Fibroblast of lung (primary cell): ENCODE results near the gene FERMT1. TPM values are rescaled to one million over a fixed set of nuclear protein-coding genes. Genes with fewer than 3 reads are reported as not detected.

Source experiments
- DNase-seq, 2 donors: peaks; one replicate each; pipeline versions ENCODE4 v3.0.0 to v3.0.0-alpha.2; 2010; ENCODE audit warnings: low read depth in 2 of 2
- H2AFZ ChIP-seq: 2 replicates; pipeline ENCODE4 v1.5.1; 2012; ENCODE audit warnings: low read length, control low read depth, inconsistent platforms
- H3K27ac ChIP-seq: 2 replicates; pipeline ENCODE4 v1.5.1; 2011; ENCODE audit warnings: low read length, control low read depth; ENCODE audit not compliant: insufficient read depth
- H3K27me3 ChIP-seq: 2 replicates; pipeline ENCODE4 v1.5.1; 2011; ENCODE audit warnings: mild to moderate bottlenecking, low read length; ENCODE audit not compliant: control insufficient read depth, insufficient read depth
- H3K36me3 ChIP-seq: 2 replicates; pipeline ENCODE4 v1.5.1; 2011; ENCODE audit warnings: low read length; ENCODE audit not compliant: control insufficient read depth, insufficient read depth
- H3K4me1 ChIP-seq: 2 replicates; pipeline ENCODE4 v1.5.1; 2011; ENCODE audit warnings: low read length; ENCODE audit not compliant: control insufficient read depth, insufficient read depth; ENCODE audit errors: extremely low read depth
- H3K4me2 ChIP-seq: 2 replicates; pipeline ENCODE4 v1.5.1; 2011; ENCODE audit warnings: low read length, control low read depth; ENCODE audit not compliant: insufficient read depth; ENCODE audit errors: extremely low read depth
- H3K4me3 ChIP-seq, 4 experiments: fragments of 200-600 bp in 1 of 4; sonication (generic) in 1 of 4; replicated peaks in 1 of 4; 2 replicates each; pipeline ENCODE4 v1.5.1; 2011 to 2016; ENCODE audit warnings: low read length in 4 of 4, low read depth in 3 of 4, mild to moderate bottlenecking in 3 of 4, control low read depth in 2 of 4, inconsistent platforms in 1 of 4, mixed read lengths in 1 of 4; ENCODE audit not compliant: insufficient read depth in 1 of 4; ENCODE audit errors: control extremely low read depth in 1 of 4
- H3K79me2 ChIP-seq: 2 replicates; pipeline ENCODE4 v1.5.1; 2012; ENCODE audit warnings: mild to moderate bottlenecking, low read length, inconsistent platforms; ENCODE audit not compliant: control insufficient read depth, insufficient read depth
- H3K9ac ChIP-seq: 2 replicates; pipeline ENCODE4 v1.5.1; 2011; ENCODE audit warnings: mild to moderate bottlenecking, low read length, control low read depth; ENCODE audit not compliant: insufficient read depth
- H3K9me3 ChIP-seq: 2 replicates; pipeline ENCODE4 v1.5.1; 2012; ENCODE audit warnings: low read depth, low read length; ENCODE audit not compliant: control insufficient read depth, insufficient read depth
- H4K20me1 ChIP-seq: 2 replicates; pipeline ENCODE4 v1.5.1; 2011; ENCODE audit warnings: low read length; ENCODE audit not compliant: control insufficient read depth, insufficient read depth; ENCODE audit errors: extremely low read depth
- EZH2 ChIP-seq: IDR thresholded peaks from 2 replicates; pipeline ENCODE4 v1.5.1; 2012; ENCODE audit warnings: low read length, control low read depth, mild to moderate bottlenecking; ENCODE audit errors: missing control alignments
- polyA plus RNA-seq, 2 donors: library from polyadenylated mRNA; depleted of rRNA in 1 of 2; stranded (reverse) in 1 of 2; unstranded in 1 of 2; fragments of >200 nt; gene quantifications; 2 replicates each; pipeline ENCODE4 v1.2.1, GENCODE V29; 2011 to 2012; ENCODE audit warnings: missing spikeins in 1 of 2
- total RNA-seq: library from RNA; depleted of rRNA; stranded (reverse); fragments of >200 nt; gene quantifications from 2 replicates; pipeline ENCODE4 v1.2.1, GENCODE V29; 2014
- TF ChIP-seq, protein P1 (sequence below), 2 donors: IDR thresholded peaks in 1 of 2; conservative IDR thresholded peaks in 1 of 2; 1 replicate in 1 of 2; 2 replicates in 1 of 2; pipeline ENCODE4 v1.5.1; 2011 to 2012; ENCODE audit warnings: low read length in 2 of 2, control low read depth in 1 of 2, inconsistent platforms in 1 of 2, low read depth in 1 of 2, mild to moderate bottlenecking in 1 of 2

The FERMT1 gene
- total and polyA plus RNA-seq, 2 donors (not counting 1 experiment from before 2014, with no cell fraction given) = 6.8 to 8.1 TPM

DNA sequence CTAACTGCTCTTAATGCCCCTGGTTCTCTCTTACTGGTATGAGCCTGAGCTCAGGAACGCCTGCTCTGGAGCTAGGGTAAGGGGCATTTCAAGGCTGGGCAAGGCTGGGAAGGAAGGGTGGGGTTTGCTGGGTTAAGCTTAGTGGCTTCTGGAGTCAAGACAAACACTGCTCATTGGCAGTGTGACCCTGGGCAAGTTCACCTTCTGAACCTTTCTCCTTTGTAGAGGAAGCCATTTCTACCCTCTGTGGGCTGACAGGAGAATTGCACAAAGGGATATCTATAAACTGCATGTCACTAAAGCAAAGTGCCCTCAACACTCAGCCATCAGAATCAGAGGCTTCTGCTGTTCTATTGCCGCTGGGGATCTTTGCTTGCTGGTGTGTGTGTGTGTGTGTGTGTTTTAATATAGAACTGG is 48.7 kb downstream of the FERMT1 start:
- no peaks in the 10 kb centered on the region for H3K27me3 ChIP-seq
- no peak overlapping the region for H3K27ac ChIP-seq
- H3K9ac ChIP-seq = no peak overlapping the region
- H2AFZ ChIP-seq = no peak overlapping the region
- H3K4me2 ChIP-seq = no peak overlapping the region
- no peaks in the 10 kb centered on the region for H3K79me2 ChIP-seq
- no peak overlapping the region for H3K4me3 ChIP-seq
- no peak for TF ChIP-seq EZH2
- TF ChIP-seq, protein P1, sequence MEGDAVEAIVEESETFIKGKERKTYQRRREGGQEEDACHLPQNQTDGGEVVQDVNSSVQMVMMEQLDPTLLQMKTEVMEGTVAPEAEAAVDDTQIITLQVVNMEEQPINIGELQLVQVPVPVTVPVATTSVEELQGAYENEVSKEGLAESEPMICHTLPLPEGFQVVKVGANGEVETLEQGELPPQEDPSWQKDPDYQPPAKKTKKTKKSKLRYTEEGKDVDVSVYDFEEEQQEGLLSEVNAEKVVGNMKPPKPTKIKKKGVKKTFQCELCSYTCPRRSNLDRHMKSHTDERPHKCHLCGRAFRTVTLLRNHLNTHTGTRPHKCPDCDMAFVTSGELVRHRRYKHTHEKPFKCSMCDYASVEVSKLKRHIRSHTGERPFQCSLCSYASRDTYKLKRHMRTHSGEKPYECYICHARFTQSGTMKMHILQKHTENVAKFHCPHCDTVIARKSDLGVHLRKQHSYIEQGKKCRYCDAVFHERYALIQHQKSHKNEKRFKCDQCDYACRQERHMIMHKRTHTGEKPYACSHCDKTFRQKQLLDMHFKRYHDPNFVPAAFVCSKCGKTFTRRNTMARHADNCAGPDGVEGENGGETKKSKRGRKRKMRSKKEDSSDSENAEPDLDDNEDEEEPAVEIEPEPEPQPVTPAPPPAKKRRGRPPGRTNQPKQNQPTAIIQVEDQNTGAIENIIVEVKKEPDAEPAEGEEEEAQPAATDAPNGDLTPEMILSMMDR (conservative IDR thresholded peaks at IDR 0.05 in 1 of 2, IDR thresholded peaks at IDR 0.05 in 1 of 2; ENCODE audit: low read depth in 1 of 2, low read length in 2 of 2) = peak in 1 of 2 donors; percentile 44
- H4K20me1 ChIP-seq = no peaks in the 10 kb centered on the region
- no peaks in the 10 kb centered on the region for H3K9me3 ChIP-seq
- no peaks in the 10 kb centered on the region for H3K36me3 ChIP-seq
- DNase-seq = no peak
- H3K4me1 ChIP-seq = no peaks in the 10 kb centered on the region

DNA sequence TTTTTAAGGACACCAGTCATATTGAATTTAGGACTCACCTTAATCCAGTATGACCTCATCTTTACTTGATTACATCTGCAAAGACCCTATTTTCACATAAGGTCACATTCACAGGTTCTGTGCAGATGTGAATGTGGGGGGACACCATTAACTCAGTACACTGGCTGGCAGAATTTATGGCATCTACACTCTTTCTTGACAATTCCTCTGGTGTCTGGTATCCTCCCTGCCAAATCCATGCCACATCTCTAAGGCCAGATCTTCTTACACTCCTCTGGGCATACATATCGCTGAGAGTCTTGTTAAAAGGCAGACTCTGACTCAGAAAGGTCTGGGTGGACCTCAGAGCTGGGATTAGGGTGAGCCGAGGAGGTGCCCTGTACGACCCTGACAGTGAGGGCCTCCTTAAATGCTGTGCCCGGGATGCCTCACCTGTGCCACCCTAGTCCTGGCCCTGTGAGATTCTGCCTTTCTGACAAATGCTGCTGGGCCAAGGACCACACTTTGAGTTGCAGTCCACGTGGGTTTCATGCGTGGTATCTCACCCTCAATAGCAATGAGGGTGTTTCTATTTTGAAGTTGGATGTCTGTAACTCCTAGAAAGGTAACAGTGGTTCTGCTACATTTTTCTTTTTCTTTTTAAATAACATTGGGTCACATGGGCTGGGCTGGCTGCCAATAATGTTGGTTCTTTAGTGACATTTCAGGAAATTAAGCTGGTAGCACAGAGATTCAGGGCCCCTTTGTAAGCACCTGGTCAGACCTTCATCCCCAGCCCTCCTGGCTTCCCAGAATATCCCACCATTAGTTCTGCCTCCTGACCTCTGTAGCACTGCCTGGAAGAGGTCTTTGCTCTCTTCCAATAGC is 51.8 kb downstream of the FERMT1 start:
- TF ChIP-seq, protein P1 (conservative IDR thresholded peaks at IDR 0.05 in 1 of 2, IDR thresholded peaks at IDR 0.05 in 1 of 2; ENCODE audit: low read depth in 1 of 2, low read length in 2 of 2) = no peak
- no peak for TF ChIP-seq EZH2
- H3K9ac ChIP-seq = no peak overlapping the region
- H4K20me1 ChIP-seq = no peaks in the 10 kb centered on the region
- no peaks in the 10 kb centered on the region for H3K36me3 ChIP-seq
- H2AFZ ChIP-seq = no peak overlapping the region
- no peaks in the 10 kb centered on the region for H3K9me3 ChIP-seq
- no peaks in the 10 kb centered on the region for H3K4me1 ChIP-seq
- no peaks in the 10 kb centered on the region for H3K27me3 ChIP-seq
- H3K27ac ChIP-seq = no peak overlapping the region
- DNase-seq = no peak
- H3K4me2 ChIP-seq = no peak overlapping the region
- H3K4me3 ChIP-seq = no peak overlapping the region
- H3K79me2 ChIP-seq = no peaks in the 10 kb centered on the region

DNA sequence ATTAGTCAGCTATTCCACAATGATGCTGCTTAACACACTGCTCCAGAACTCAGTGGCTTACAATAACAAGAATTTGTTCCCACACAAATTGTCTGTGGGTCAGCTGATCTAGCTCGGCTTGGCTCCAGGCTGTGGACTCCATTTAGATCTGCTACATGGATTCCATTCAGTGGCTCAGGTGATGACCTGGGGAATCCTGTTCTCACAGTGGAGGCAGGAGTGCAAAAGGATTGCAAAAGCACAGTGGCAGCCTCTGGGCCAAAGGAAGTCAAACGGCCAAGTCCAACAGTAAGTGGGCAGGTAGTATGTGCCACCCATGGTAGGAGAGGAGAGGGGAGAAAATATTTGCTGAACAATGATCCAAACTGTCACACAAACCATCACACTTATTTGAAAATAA is 53.2 kb downstream of the FERMT1 start:
- H3K4me3 ChIP-seq = no peak overlapping the region
- H3K9ac ChIP-seq = no peak overlapping the region
- H3K79me2 ChIP-seq = no peaks in the 10 kb centered on the region
- no peaks in the 10 kb centered on the region for H3K27me3 ChIP-seq
- no peaks in the 10 kb centered on the region for H3K4me1 ChIP-seq
- no peaks in the 10 kb centered on the region for H3K36me3 ChIP-seq
- H3K27ac ChIP-seq = no peak overlapping the region
- H2AFZ ChIP-seq = no peak overlapping the region
- no peak for DNase-seq
- H3K9me3 ChIP-seq = no peaks in the 10 kb centered on the region
- TF ChIP-seq, protein P1 (conservative IDR thresholded peaks at IDR 0.05 in 1 of 2, IDR thresholded peaks at IDR 0.05 in 1 of 2; ENCODE audit: low read depth in 1 of 2, low read length in 2 of 2) = no peak
- TF ChIP-seq EZH2 = no peak
- no peak overlapping the region for H3K4me2 ChIP-seq
- no peaks in the 10 kb centered on the region for H4K20me1 ChIP-seq
